GM12878 (cell line): ENCODE data around the gene SKIDA1. TPM values are rescaled to one million over a fixed set of nuclear protein-coding genes. Genes with fewer than 3 reads are reported as not detected.

ENCODE experiments used
- ASH2L ChIP-seq: fragments of 300-600, 200-600 bp; sonication (generic); IDR thresholded peaks from 2 replicates; pipeline ENCODE4 v1.6.1; 2017; ENCODE audit warnings: low read depth, mild to moderate bottlenecking, borderline replicate concordance
- ATF7 ChIP-seq: fragments of 450-650 bp; IDR thresholded peaks from 2 replicates; pipeline ENCODE4 v1.6.1; 2016; ENCODE audit warnings: low read depth, mild to moderate bottlenecking
- BHLHE40 ChIP-seq, 2 experiments: fragments of 450-650 bp in 1 of 2; IDR thresholded peaks; 2 replicates each; pipeline ENCODE4 v1.6.1; 2011 to 2017; ENCODE audit warnings: low read depth in 2 of 2, borderline replicate concordance in 1 of 2, improper control_type of control experiment in 1 of 2, low read length in 1 of 2, mild to moderate bottlenecking in 1 of 2
- EP300 ChIP-seq, 2 experiments: fragments of 150-350 bp in 1 of 2; IDR thresholded peaks; 2 replicates each; pipeline ENCODE4 v1.6.1; 2011 to 2012; ENCODE audit warnings: low read depth in 2 of 2, low read length in 2 of 2, borderline replicate concordance in 1 of 2, improper control_type of control experiment in 1 of 2, inconsistent platforms in 1 of 2; ENCODE audit not compliant: control insufficient read depth in 1 of 2
- GATAD2B ChIP-seq: fragments of 450-650 bp; conservative IDR thresholded peaks from 2 replicates; pipeline ENCODE4 v1.6.1; 2017; ENCODE audit warnings: low read depth, mild to moderate bottlenecking, moderate library complexity
- HDAC6 ChIP-seq: fragments of 200-600 bp; sonication (generic); IDR thresholded peaks from one replicate; pipeline ENCODE4 v1.8.0; 2017; ENCODE audit warnings: antibody characterized with exemption; ENCODE audit not compliant: unreplicated experiment
- IKZF1 ChIP-seq: fragments of 450-650 bp; conservative IDR thresholded peaks from 2 replicates; pipeline ENCODE4 v1.6.1; 2017; ENCODE audit warnings: antibody characterized with exemption, mild to moderate bottlenecking
- IKZF2 ChIP-seq, 2 experiments: fragments of 450-650 bp; IDR thresholded peaks; 2 replicates each; pipeline ENCODE4 v1.6.1; 2017; ENCODE audit warnings: mild to moderate bottlenecking in 2 of 2, moderate library complexity in 2 of 2
- NFIC ChIP-seq: IDR thresholded peaks from 2 replicates; pipeline ENCODE4 v1.6.1; 2012; ENCODE audit warnings: low read depth, mild to moderate bottlenecking, inconsistent platforms, low read length, moderate library complexity
- NR2C1 ChIP-seq: fragments of 450-650 bp; IDR thresholded peaks from 2 replicates; pipeline ENCODE4 v1.6.1; 2017; ENCODE audit warnings: antibody characterized with exemption, mild to moderate bottlenecking, moderate library complexity
- PAX8 ChIP-seq: fragments of 450-650 bp; IDR thresholded peaks from 2 replicates; pipeline ENCODE4 v1.6.1; 2017; ENCODE audit warnings: mild to moderate bottlenecking, moderate library complexity
- SIX5 ChIP-seq: IDR thresholded peaks from 2 replicates; pipeline ENCODE4 v1.6.1; 2011; ENCODE audit warnings: mild to moderate bottlenecking, low read depth, low read length, moderate library complexity; ENCODE audit not compliant: severe bottlenecking
- polyA plus RNA-seq, 11 experiments: library from polyadenylated mRNA; depleted of rRNA in 4 of 11; unstranded in 6 of 11; stranded (reverse) in 5 of 11; fragments of >200 nt; fragmentation: Nextera tagmentation in 4 of 11; fragmentation: Illumina TruSeq in 1 of 11; extraction: Ambion mirVana in 4 of 11; extraction: Trizol in 1 of 11; gene quantifications; 1 replicate in 1 of 11; 2 replicates in 10 of 11; pipeline versions ENCODE4 v1.2.1 to v1.2.3, GENCODE V29; 2011 to 2016; ENCODE audit warnings: inconsistent platforms in 2 of 11, missing spikeins in 2 of 11, low read depth in 1 of 11
- total RNA-seq, 4 experiments: library from RNA; depleted of rRNA in 3 of 4; stranded (reverse); fragments of >200 nt in 3 of 4; fragmentation: Illumina TruSeq in 1 of 4; extraction: Trizol in 1 of 4; gene quantifications; 2 replicates each; pipeline versions ENCODE4 v1.2.1 to v1.2.3, GENCODE V29; 2013 to 2021
- TF ChIP-seq, protein P1 (sequence below): fragments of 450-650 bp; IDR thresholded peaks from 2 replicates; pipeline ENCODE4 v1.6.1; 2016; ENCODE audit warnings: mild to moderate bottlenecking
- TF ChIP-seq, protein P2 (sequence below): fragments of 450-650 bp; IDR thresholded peaks from 2 replicates; pipeline ENCODE4 v1.6.1; 2014; ENCODE audit warnings: mild to moderate bottlenecking
- TF ChIP-seq, protein P3 (sequence below): fragments of 450-650 bp; IDR thresholded peaks from 2 replicates; pipeline ENCODE4 v1.6.1; 2017; ENCODE audit warnings: mild to moderate bottlenecking, moderate library complexity
- TF ChIP-seq, protein P4 (sequence below): fragments of 450-650 bp; IDR thresholded peaks from 2 replicates; pipeline ENCODE4 v1.6.1; 2016; ENCODE audit warnings: mild to moderate bottlenecking, moderate library complexity, borderline replicate concordance

Gene SKIDA1
- total and polyA plus RNA-seq, 10 of the 15 experiments (the other 5 are each of a cell fraction or from before 2014, with no cell fraction given), result 0.05 to 0.90 (median 0.28) TPM

DNA sequence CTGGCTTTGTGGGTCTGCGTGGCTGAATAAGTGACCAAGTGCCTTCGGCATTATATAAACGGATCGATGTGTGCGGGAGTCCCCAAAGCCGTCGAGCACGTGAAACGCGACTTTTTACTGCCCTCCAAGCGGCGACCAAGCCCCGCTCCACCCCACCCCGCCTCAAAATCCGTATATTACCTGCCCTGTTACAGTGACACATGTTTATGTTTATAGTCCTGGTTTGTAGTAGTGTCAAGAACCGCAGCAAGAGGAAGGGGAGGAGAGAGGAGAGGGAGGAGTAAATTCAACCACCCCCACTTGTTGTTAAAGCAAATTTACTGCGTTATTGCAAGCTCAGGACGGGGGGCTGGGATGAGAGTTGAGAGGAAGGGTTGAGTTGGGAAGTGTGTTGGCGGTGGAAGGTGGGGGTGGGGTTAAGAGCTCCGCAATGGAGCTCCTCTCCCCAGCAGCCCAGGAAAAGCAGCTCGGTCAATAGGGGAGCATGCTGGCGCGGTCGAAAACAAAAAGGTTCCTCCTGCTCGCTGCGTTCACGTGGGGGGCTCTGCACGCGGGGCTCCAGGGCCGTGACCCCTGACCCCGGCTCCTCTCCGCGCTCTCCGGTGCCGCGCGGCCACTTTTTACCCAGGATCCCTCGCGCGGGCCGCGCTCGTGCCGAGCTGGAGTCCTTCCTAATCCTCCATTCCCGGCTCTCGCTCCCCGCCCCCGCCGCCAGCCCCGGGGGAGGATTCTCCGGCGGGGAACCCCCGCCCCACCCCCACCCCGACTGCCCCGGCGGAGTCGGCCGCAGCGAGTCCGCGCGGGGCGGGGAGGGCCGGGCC, at the start of gene SKIDA1 (continued):
- TF ChIP-seq, protein P1, sequence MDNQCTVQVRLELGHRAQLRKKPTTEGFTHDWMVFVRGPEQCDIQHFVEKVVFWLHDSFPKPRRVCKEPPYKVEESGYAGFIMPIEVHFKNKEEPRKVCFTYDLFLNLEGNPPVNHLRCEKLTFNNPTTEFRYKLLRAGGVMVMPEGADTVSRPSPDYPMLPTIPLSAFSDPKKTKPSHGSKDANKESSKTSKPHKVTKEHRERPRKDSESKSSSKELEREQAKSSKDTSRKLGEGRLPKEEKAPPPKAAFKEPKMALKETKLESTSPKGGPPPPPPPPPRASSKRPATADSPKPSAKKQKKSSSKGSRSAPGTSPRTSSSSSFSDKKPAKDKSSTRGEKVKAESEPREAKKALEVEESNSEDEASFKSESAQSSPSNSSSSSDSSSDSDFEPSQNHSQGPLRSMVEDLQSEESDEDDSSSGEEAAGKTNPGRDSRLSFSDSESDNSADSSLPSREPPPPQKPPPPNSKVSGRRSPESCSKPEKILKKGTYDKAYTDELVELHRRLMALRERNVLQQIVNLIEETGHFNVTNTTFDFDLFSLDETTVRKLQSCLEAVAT, result 0 out of 2 replicates have a peak, but pooled peaks have one; percentile 44
- TF ChIP-seq, protein P2, sequence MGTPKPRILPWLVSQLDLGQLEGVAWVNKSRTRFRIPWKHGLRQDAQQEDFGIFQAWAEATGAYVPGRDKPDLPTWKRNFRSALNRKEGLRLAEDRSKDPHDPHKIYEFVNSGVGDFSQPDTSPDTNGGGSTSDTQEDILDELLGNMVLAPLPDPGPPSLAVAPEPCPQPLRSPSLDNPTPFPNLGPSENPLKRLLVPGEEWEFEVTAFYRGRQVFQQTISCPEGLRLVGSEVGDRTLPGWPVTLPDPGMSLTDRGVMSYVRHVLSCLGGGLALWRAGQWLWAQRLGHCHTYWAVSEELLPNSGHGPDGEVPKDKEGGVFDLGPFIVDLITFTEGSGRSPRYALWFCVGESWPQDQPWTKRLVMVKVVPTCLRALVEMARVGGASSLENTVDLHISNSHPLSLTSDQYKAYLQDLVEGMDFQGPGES, result no peak
- TF ChIP-seq IKZF2 (IDR thresholded peaks at IDR 0.05) (peak; percentile 32 to 47; a peak in 2 of 4 replicates), ASH2L (no peak), HDAC6 (no peak), IKZF1 (peak; percentile 78), NR2C1 (peak; percentile 94), NFIC (no peak), BHLHE40 (IDR thresholded peaks at IDR 0.05; ENCODE audit: borderline replicate concordance in 1 of 2, low read depth in 2 of 2, low read length in 1 of 2) (peak; percentile 66 to 92; a peak in 3 of 4 replicates), ATF7 (peak; percentile 21; the same call in 1 of the 2 replicates), PAX8 (no peak), EP300 (IDR thresholded peaks at IDR 0.05; ENCODE audit: borderline replicate concordance in 1 of 2, control insufficient read depth in 1 of 2, low read depth in 2 of 2, low read length in 2 of 2) (no peak), GATAD2B (no peak), SIX5 (no peak)
- TF ChIP-seq, protein P3, sequence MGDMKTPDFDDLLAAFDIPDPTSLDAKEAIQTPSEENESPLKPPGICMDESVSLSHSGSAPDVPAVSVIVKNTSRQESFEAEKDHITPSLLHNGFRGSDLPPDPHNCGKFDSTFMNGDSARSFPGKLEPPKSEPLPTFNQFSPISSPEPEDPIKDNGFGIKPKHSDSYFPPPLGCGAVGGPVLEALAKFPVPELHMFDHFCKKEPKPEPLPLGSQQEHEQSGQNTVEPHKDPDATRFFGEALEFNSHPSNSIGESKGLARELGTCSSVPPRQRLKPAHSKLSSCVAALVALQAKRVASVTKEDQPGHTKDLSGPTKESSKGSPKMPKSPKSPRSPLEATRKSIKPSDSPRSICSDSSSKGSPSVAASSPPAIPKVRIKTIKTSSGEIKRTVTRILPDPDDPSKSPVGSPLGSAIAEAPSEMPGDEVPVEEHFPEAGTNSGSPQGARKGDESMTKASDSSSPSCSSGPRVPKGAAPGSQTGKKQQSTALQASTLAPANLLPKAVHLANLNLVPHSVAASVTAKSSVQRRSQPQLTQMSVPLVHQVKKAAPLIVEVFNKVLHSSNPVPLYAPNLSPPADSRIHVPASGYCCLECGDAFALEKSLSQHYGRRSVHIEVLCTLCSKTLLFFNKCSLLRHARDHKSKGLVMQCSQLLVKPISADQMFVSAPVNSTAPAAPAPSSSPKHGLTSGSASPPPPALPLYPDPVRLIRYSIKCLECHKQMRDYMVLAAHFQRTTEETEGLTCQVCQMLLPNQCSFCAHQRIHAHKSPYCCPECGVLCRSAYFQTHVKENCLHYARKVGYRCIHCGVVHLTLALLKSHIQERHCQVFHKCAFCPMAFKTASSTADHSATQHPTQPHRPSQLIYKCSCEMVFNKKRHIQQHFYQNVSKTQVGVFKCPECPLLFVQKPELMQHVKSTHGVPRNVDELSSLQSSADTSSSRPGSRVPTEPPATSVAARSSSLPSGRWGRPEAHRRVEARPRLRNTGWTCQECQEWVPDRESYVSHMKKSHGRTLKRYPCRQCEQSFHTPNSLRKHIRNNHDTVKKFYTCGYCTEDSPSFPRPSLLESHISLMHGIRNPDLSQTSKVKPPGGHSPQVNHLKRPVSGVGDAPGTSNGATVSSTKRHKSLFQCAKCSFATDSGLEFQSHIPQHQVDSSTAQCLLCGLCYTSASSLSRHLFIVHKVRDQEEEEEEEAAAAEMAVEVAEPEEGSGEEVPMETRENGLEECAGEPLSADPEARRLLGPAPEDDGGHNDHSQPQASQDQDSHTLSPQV, result 0 out of 2 replicates have a peak, but pooled peaks have one; percentile 31
- TF ChIP-seq, protein P4, sequence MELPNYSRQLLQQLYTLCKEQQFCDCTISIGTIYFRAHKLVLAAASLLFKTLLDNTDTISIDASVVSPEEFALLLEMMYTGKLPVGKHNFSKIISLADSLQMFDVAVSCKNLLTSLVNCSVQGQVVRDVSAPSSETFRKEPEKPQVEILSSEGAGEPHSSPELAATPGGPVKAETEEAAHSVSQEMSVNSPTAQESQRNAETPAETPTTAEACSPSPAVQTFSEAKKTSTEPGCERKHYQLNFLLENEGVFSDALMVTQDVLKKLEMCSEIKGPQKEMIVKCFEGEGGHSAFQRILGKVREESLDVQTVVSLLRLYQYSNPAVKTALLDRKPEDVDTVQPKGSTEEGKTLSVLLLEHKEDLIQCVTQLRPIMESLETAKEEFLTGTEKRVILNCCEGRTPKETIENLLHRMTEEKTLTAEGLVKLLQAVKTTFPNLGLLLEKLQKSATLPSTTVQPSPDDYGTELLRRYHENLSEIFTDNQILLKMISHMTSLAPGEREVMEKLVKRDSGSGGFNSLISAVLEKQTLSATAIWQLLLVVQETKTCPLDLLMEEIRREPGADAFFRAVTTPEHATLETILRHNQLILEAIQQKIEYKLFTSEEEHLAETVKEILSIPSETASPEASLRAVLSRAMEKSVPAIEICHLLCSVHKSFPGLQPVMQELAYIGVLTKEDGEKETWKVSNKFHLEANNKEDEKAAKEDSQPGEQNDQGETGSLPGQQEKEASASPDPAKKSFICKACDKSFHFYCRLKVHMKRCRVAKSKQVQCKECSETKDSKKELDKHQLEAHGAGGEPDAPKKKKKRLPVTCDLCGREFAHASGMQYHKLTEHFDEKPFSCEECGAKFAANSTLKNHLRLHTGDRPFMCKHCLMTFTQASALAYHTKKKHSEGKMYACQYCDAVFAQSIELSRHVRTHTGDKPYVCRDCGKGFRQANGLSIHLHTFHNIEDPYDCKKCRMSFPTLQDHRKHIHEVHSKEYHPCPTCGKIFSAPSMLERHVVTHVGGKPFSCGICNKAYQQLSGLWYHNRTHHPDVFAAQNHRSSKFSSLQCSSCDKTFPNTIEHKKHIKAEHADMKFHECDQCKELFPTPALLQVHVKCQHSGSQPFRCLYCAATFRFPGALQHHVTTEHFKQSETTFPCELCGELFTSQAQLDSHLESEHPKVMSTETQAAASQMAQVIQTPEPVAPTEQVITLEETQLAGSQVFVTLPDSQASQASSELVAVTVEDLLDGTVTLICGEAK, result peak; percentile 24; the same call in 1 of the 2 replicates
